Measurements from ENCODE around the gene XPNPEP1.
"Not testable (repeated sequence)": the region's sequence is repeated elsewhere in the genome, so short reads cannot be mapped to it uniquely, and the experiment has no call there.

XPNPEP1 gene

DNA sequence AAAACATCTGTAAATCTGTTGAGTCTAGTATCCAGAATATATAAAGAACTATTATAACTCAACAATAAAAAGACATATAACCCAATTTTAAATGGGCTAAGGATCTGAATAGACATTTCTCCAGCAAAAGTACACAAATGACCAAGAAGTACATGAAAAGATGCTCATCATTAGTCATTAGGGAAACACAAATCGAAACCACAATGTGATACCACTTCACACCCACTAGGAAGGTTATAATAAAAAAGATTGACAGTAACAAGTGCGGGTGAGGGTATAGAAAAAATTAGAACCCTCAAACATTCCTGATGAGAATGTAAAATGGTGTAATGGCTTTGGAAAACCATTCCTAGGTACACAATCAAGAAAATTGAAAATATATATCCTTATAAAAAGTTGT lies 4.1 kb downstream of the XPNPEP1 start:
- H3K27me3 ChIP-seq (ENCODE audit: insufficient read depth, low read depth, severe bottlenecking) = no peaks in the 10 kb centered on the region
- H3K9me3 ChIP-seq (ENCODE audit: severe bottlenecking) = no peaks in the 10 kb centered on the region
- H3K4me3 ChIP-seq (ENCODE audit: low read depth, low read length) = no peak overlapping the region
- no peak for TF ChIP-seq CTCF (IDR thresholded peaks at IDR 0.05; ENCODE audit: low read depth, low read length)
- DNase-seq = no peak
- no peak overlapping the region for H3K27ac ChIP-seq
- peaks cover 3% of the 10 kb centered on the region for H3K36me3 ChIP-seq

- H3K9me3 ChIP-seq (ENCODE audit: severe bottlenecking); DNase-seq; H3K27ac ChIP-seq; H3K36me3 ChIP-seq; H3K27me3 ChIP-seq (ENCODE audit: insufficient read depth, low read depth, severe bottlenecking); H3K4me3 ChIP-seq (ENCODE audit: low read depth, low read length): not testable (repeated sequence)
These were observed 4.6 kb downstream of the XPNPEP1 start for GRCh38 chr10:109918707-109919106.

DNA sequence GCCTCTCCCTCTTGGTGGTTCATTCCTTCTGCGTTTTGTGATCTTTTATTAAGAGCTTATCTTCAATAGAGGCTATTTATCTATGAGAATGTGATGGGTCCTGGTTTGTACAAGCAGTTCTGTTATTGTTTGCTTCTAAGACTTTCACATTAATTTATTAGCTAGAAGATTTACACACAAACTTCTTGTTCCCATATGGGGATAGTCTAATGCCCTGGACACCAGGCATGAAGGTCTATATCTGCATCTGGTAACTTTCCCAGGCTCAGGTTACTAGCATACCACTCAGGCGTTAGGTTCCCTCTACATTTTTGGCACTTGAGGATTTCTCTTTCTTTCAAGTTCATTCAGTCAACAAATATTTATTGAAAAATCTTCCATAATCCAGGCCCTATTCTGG lies 7.7 kb downstream of the XPNPEP1 start:
- Histone ChIP-seq H3K4me3 (ENCODE audit: low read depth, low read length) (no peak overlapping the region), H3K9me3 (ENCODE audit: severe bottlenecking) (no peaks in the 10 kb centered on the region), H3K36me3 (peaks cover 13% of the 10 kb centered on the region), H3K27me3 (ENCODE audit: insufficient read depth, low read depth, severe bottlenecking) (no peaks in the 10 kb centered on the region), H3K27ac (no peak overlapping the region)
- no peak for DNase-seq
- no peak for TF ChIP-seq CTCF (IDR thresholded peaks at IDR 0.05; ENCODE audit: low read depth, low read length)

DNA sequence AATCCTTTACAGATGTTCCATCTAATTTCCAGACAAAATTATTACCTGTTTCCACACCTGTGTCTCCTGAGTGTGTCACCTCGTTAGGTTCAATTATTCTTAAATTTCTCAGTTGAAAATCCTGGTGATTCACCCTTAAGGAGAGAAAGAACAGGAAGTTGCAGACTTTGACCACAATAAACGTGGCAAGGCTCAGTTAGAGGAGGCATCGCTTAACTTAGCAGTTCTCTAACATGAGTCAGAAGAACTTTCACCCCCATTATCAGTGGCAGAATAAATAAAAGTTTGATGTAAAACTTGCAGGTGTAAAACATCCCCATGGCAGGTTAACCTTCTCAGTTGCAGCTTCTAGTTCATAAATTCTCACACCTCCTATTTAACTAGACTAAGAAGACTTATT lies 8.3 kb downstream of the XPNPEP1 start:
- Histone ChIP-seq H3K36me3 (peaks cover 13% of the 10 kb centered on the region), H3K9me3 (ENCODE audit: severe bottlenecking) (no peaks in the 10 kb centered on the region), H3K4me3 (ENCODE audit: low read depth, low read length) (no peak overlapping the region), H3K27ac (no peak overlapping the region), H3K27me3 (ENCODE audit: insufficient read depth, low read depth, severe bottlenecking) (no peaks in the 10 kb centered on the region)
- DNase-seq = no peak
- no peak for TF ChIP-seq CTCF (IDR thresholded peaks at IDR 0.05; ENCODE audit: low read depth, low read length)

DNA sequence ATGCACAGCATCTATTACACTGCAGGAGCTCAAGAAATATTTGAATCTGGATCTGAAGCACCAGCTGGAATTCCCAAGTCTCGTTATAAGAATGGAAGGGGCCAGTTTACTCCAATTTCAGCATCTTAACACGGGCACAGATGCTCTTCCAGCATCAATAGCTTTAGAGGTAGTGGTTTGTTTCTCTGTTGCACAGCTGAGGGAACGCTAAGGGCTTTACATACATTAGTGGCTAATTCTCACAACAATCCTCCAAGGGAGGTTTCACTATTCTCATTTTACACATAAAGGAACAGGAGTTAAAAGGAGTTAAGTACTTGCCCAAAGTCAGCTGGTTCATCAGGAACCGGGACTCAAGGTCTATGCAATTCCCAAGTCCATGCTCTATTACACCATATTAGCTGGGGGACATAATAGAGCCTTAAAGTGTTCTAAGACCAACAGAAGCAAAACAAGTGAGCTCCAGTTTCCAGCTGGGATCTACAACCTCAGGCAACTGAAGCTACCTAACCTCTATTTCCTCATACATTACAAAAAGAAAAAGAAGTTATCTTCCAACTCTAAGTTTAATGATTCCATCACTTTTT lies 9.9 kb downstream of the XPNPEP1 start:
- DNase-seq = no peak
- Histone ChIP-seq H3K27ac (no peak overlapping the region), H3K27me3 (ENCODE audit: insufficient read depth, low read depth, severe bottlenecking) (no peaks in the 10 kb centered on the region), H3K36me3 (peaks cover 13% of the 10 kb centered on the region), H3K4me3 (ENCODE audit: low read depth, low read length) (no peak overlapping the region), H3K9me3 (ENCODE audit: severe bottlenecking) (no peaks in the 10 kb centered on the region)
- TF ChIP-seq CTCF (IDR thresholded peaks at IDR 0.05; ENCODE audit: low read depth, low read length) = no peak

- peaks cover 13% of the 10 kb centered on the region for H3K36me3 ChIP-seq
- no peaks in the 10 kb centered on the region for H3K27me3 ChIP-seq (ENCODE audit: insufficient read depth, low read depth, severe bottlenecking)
- no peak overlapping the region for H3K27ac ChIP-seq
- no peak for DNase-seq
- no peaks in the 10 kb centered on the region for H3K9me3 ChIP-seq (ENCODE audit: severe bottlenecking)
- no peak for TF ChIP-seq CTCF (IDR thresholded peaks at IDR 0.05; ENCODE audit: low read depth, low read length)
- no peak overlapping the region for H3K4me3 ChIP-seq (ENCODE audit: low read depth, low read length)
These were observed 10.7 kb downstream of the XPNPEP1 start for GRCh38 chr10:109912335-109913281.

All from WERI-Rb-1 (cell line).